WERI-Rb-1 (cell line): ENCODE results near the gene ADAMTSL3.

Experiments
- DNase-seq: peaks from one replicate; pipeline ENCODE4 v3.0.0-alpha.2; 2020
- H3K27ac ChIP-seq: fragments of 250-450 bp; sonication (Bioruptor Pico); 2 replicates; pipeline ENCODE4 v1.5.1; 2020; ENCODE audit warnings: mild to moderate bottlenecking, moderate library complexity
- H3K27me3 ChIP-seq: fragments of 250-450 bp; sonication (Bioruptor Pico); 2 replicates; pipeline ENCODE4 v1.5.1; 2021; ENCODE audit warnings: mild to moderate bottlenecking, low read depth, moderate library complexity; ENCODE audit not compliant: insufficient read depth, severe bottlenecking
- H3K36me3 ChIP-seq: fragments of 250-450 bp; sonication (Bioruptor Pico); 2 replicates; pipeline ENCODE4 v1.5.1; 2020; ENCODE audit warnings: mild to moderate bottlenecking, moderate library complexity
- H3K4me3 ChIP-seq: 2 replicates; pipeline ENCODE4 v1.5.1; 2011; ENCODE audit warnings: low read depth, mild to moderate bottlenecking, control low read depth, low read length
- H3K9me3 ChIP-seq: fragments of 250-450 bp; sonication (Bioruptor Pico); 2 replicates; pipeline ENCODE4 v1.5.1; 2021; ENCODE audit warnings: mild to moderate bottlenecking, moderate library complexity; ENCODE audit not compliant: severe bottlenecking
- CTCF ChIP-seq: IDR thresholded peaks from 2 replicates; pipeline ENCODE4 v1.5.1; 2011; ENCODE audit warnings: low read depth, mild to moderate bottlenecking, control low read depth, inconsistent platforms, low read length

The ADAMTSL3 gene

GRCh38 chr15:83708328-83708727, 54.4 kb downstream of the ADAMTSL3 start:
- no peaks in the 10 kb centered on the region for H3K9me3 ChIP-seq
- H3K27ac ChIP-seq, result no peak overlapping the region
- no peaks in the 10 kb centered on the region for H3K27me3 ChIP-seq
- H3K4me3 ChIP-seq, result no peak overlapping the region
- no peak for TF ChIP-seq CTCF
- no peak for DNase-seq
- H3K36me3 ChIP-seq, result no peaks in the 10 kb centered on the region

GRCh38 chr15:83709241-83709640, 55.3 kb downstream of the ADAMTSL3 start:
- no peaks in the 10 kb centered on the region for H3K9me3 ChIP-seq
- no peak for TF ChIP-seq CTCF
- DNase-seq, result no peak
- no peak overlapping the region for H3K27ac ChIP-seq
- no peaks in the 10 kb centered on the region for H3K36me3 ChIP-seq
- no peak overlapping the region for H3K4me3 ChIP-seq
- H3K27me3 ChIP-seq, result no peaks in the 10 kb centered on the region

- no peaks in the 10 kb centered on the region for H3K9me3 ChIP-seq
- TF ChIP-seq CTCF, result no peak
- no peak overlapping the region for H3K4me3 ChIP-seq
- no peaks in the 10 kb centered on the region for H3K36me3 ChIP-seq
- H3K27me3 ChIP-seq, result no peaks in the 10 kb centered on the region
- no peak for DNase-seq
- H3K27ac ChIP-seq, result no peak overlapping the region
Measured at GRCh38 chr15:83709811-83710210, 55.9 kb downstream of the ADAMTSL3 start.

- Histone ChIP-seq H3K9me3 (no peaks in the 10 kb centered on the region), H3K4me3 (no peak overlapping the region), H3K27me3 (no peaks in the 10 kb centered on the region), H3K36me3 (no peaks in the 10 kb centered on the region), H3K27ac (no peak overlapping the region)
- no peak for TF ChIP-seq CTCF
- DNase-seq, result no peak
Measured at GRCh38 chr15:83710452-83710851, 56.5 kb downstream of the ADAMTSL3 start.

- Histone ChIP-seq H3K27ac (no peak overlapping the region), H3K27me3 (no peaks in the 10 kb centered on the region), H3K9me3 (no peaks in the 10 kb centered on the region), H3K36me3 (no peaks in the 10 kb centered on the region), H3K4me3 (no peak overlapping the region)
- TF ChIP-seq CTCF, result no peak
- no peak for DNase-seq
Measured at GRCh38 chr15:83711236-83711635, 57.3 kb downstream of the ADAMTSL3 start.

GRCh38 chr15:83713242-83713641, 59.3 kb downstream of the ADAMTSL3 start:
- Histone ChIP-seq H3K27ac (no peak overlapping the region), H3K4me3 (no peak overlapping the region), H3K9me3 (no peaks in the 10 kb centered on the region), H3K36me3 (no peaks in the 10 kb centered on the region), H3K27me3 (no peaks in the 10 kb centered on the region)
- no peak for TF ChIP-seq CTCF
- DNase-seq, result no peak
